B cell (primary cell): ENCODE results near the gene ARPC5L.

Source experiments
- EZH2 ChIP-seq: IDR thresholded peaks from 2 replicates; pipeline ENCODE4 v1.6.1; 2012; ENCODE audit warnings: borderline replicate concordance, low read depth, mild to moderate bottlenecking, moderate library complexity, low read length; ENCODE audit not compliant: insufficient read depth, poor library complexity, severe bottlenecking
- TF ChIP-seq, protein P1 (sequence below): fragments of 200-600 bp; IDR thresholded peaks from one replicate; pipeline ENCODE4 v1.8.0; 2022; ENCODE audit warnings: antibody characterized with exemption, mild to moderate bottlenecking

- TF ChIP-seq, protein P1, sequence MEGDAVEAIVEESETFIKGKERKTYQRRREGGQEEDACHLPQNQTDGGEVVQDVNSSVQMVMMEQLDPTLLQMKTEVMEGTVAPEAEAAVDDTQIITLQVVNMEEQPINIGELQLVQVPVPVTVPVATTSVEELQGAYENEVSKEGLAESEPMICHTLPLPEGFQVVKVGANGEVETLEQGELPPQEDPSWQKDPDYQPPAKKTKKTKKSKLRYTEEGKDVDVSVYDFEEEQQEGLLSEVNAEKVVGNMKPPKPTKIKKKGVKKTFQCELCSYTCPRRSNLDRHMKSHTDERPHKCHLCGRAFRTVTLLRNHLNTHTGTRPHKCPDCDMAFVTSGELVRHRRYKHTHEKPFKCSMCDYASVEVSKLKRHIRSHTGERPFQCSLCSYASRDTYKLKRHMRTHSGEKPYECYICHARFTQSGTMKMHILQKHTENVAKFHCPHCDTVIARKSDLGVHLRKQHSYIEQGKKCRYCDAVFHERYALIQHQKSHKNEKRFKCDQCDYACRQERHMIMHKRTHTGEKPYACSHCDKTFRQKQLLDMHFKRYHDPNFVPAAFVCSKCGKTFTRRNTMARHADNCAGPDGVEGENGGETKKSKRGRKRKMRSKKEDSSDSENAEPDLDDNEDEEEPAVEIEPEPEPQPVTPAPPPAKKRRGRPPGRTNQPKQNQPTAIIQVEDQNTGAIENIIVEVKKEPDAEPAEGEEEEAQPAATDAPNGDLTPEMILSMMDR = no peak
- TF ChIP-seq EZH2 = no peak
These were observed 18.6 kb downstream of the ARPC5L start for GRCh38 chr9:124880501-124880900.
